A673 (cell line): ENCODE data around the gene NOSTRIN. TPM values are rescaled to one million over a fixed set of nuclear protein-coding genes. Genes with fewer than 3 reads are reported as not detected.

Experiments
- Bru-seq: library from RNA; stranded (reverse); fragments of 400-500 nt; gene quantifications from one replicate; lab custom pipeline; 2021; lab: Mats Ljungman, UMichigan
- BruChase-seq, 2 experiments: library from RNA; stranded (reverse); fragments of 400-500 nt; gene quantifications; one replicate each; lab custom pipeline; 2021; lab: Mats Ljungman, UMichigan
- BruUV-seq: library from RNA; stranded (reverse); fragments of 400-500 nt; replicated peaks from 2 replicates; lab custom pipeline; 2021; lab: Mats Ljungman, UMichigan
- CTCF ChIA-PET: fragments of 300-600 bp; sonication (Branson Sonifier 250); formaldehyde crosslinking; loops from one replicate; lab custom pipeline; 2022; ENCODE audit warnings: antibody characterized with exemption; lab: Charles Lee
- POLR2A ChIA-PET: fragments of 300-600 bp; sonication (Branson Sonifier 250); formaldehyde crosslinking; loops from one replicate; lab custom pipeline; 2022; ENCODE audit warnings: antibody characterized with exemption; ENCODE audit not compliant: low non-redundant PET; lab: Charles Lee
- DNase-seq: peaks from one replicate; pipeline ENCODE4 v3.0.0-alpha.2; 2015; ENCODE audit warnings: low spot score
- H3K27ac ChIP-seq: fragments of 200-600 bp; sonication (generic); 2 replicates; pipeline ENCODE4 v1.5.1; 2016; ENCODE audit warnings: mixed run types, low read depth, mild to moderate bottlenecking, mixed read lengths, antibody characterized with exemption, low read length; ENCODE audit not compliant: poor library complexity, severe bottlenecking
- H3K27me3 ChIP-seq: fragments of 200-600 bp; sonication (generic); replicated peaks from 2 replicates; pipeline ENCODE4 v1.6.1; 2017; ENCODE audit warnings: mixed run types, low read depth, mild to moderate bottlenecking, mixed read lengths, antibody characterized with exemption, low read length; ENCODE audit not compliant: insufficient read depth, poor library complexity
- H3K36me3 ChIP-seq: fragments of 200-600 bp; sonication (generic); 2 replicates; pipeline ENCODE4 v1.6.1; 2016; ENCODE audit warnings: mixed run types, mild to moderate bottlenecking, mixed read lengths, antibody characterized with exemption, low read length; ENCODE audit not compliant: insufficient read depth, poor library complexity, severe bottlenecking
- H3K4me1 ChIP-seq: fragments of 200-600 bp; sonication (generic); 2 replicates; pipeline ENCODE4 v1.6.1; 2017; ENCODE audit warnings: mixed run types, mild to moderate bottlenecking, mixed read lengths, antibody characterized with exemption, low read length; ENCODE audit not compliant: insufficient read depth, poor library complexity, severe bottlenecking
- H3K4me3 ChIP-seq: fragments of 200-600 bp; sonication (generic); 2 replicates; pipeline ENCODE4 v1.5.1; 2016; ENCODE audit warnings: low read depth, mixed run types, mild to moderate bottlenecking, mixed read lengths, low read length; ENCODE audit not compliant: poor library complexity, severe bottlenecking
- H3K9me3 ChIP-seq: fragments of 200-600 bp; sonication (generic); 2 replicates; pipeline ENCODE4 v1.6.1; 2016; ENCODE audit warnings: mixed run types, low read depth, mild to moderate bottlenecking, mixed read lengths, antibody characterized with exemption, low read length; ENCODE audit not compliant: poor library complexity, severe bottlenecking
- CTCF ChIP-seq: fragments of 300-800, 200-600 bp; sonication (generic); conservative IDR thresholded peaks from 2 replicates; pipeline ENCODE4 v1.5.1; 2017; ENCODE audit warnings: low read depth, mild to moderate bottlenecking, antibody characterized with exemption, low read length, moderate library complexity, mixed read lengths
- EZH2 ChIP-seq: fragments of 200-600 bp; sonication (generic); IDR thresholded peaks from 2 replicates; pipeline ENCODE4 v1.6.1; 2017; ENCODE audit warnings: borderline replicate concordance, low read depth, mild to moderate bottlenecking, mixed read lengths, antibody characterized with exemption, low read length; ENCODE audit not compliant: poor library complexity, severe bottlenecking
- intact Hi-C: fragments of 100-400 bp; cut with micrococcal nuclease; formaldehyde crosslinking; loops from one replicate; pipeline ENCODE4 v1.10.0; 2022; ENCODE audit not compliant: unreplicated experiment
- long read RNA-seq: library from polyadenylated mRNA; stranded (forward); transcript quantifications from one replicate; pipeline ENCODE4 v2.0.0, GENCODE V29; 2022
- total RNA-seq: library from RNA; stranded (reverse); gene quantifications from 2 replicates; pipeline ENCODE4 v1.2.3, GENCODE V29; 2021

Gene NOSTRIN
- total RNA-seq (not detected in 2 replicates), Bru-seq, nascent RNA (percentile 26 among the genes with signal in this experiment), BruChase-seq, experiment 1, labeled RNA remaining after a 2-hour chase (percentile 33 among the genes with signal in this experiment), BruChase-seq, experiment 2, labeled RNA remaining after a 6-hour chase (percentile 23 among the genes with signal in this experiment)
- long read RNA-seq, partial matches to known transcripts = 0 of 3 reads
- long read RNA-seq, other reads (novel, unspliced or antisense) = 3 of 3 reads

- POLR2A ChIA-PET = no interaction called here
Observed at GRCh38 chr2:168801961-168802858, at the start of gene NOSTRIN. Gene NOSTRIN (plus strand): TSS chr2:168802637. CDS start chr2:168802647, 10 bp downstream.

GRCh38 chr2:168753765-168754329 lies 48.6 kb upstream of the NOSTRIN start:
- Histone ChIP-seq H3K36me3 (no peaks in the 10 kb centered on the region), H3K4me3 (no peak overlapping the region), H3K27me3 (no peaks in the 10 kb centered on the region), H3K9me3 (no peaks in the 10 kb centered on the region), H3K27ac (no peak overlapping the region), H3K4me1 (no peaks in the 10 kb centered on the region)
- no peak for TF ChIP-seq CTCF
- ChIA-PET CTCF (no interaction called here), POLR2A (no interaction called here)
- BruUV-seq = no TSS peak
- DNase-seq = no peak
- intact Hi-C loops = no loop called here

More at GRCh38 chr2:168801961-168802858, at the start of gene NOSTRIN:
- intact Hi-C loops = no loop called here
- no TSS peak for BruUV-seq
- no peak for DNase-seq
- H3K27ac ChIP-seq = no peak within 1 kb of the TSS
- peaks cover 16% of the 10 kb centered on the region for H3K4me1 ChIP-seq
- H3K9me3 ChIP-seq = no peaks in the 10 kb centered on the region
- CTCF ChIA-PET = no interaction called here
- no peaks in the 10 kb centered on the region for H3K36me3 ChIP-seq
- H3K4me3 ChIP-seq = no peak within 1 kb of the TSS
- no peaks in the 10 kb centered on the region for H3K27me3 ChIP-seq
- TF ChIP-seq CTCF (no peak), EZH2 (no peak)

- peak; percentile 27 for DNase-seq
- no peak overlapping the region for H3K4me3 ChIP-seq
- no peaks in the 10 kb centered on the region for H3K4me1 ChIP-seq
- no peak for TF ChIP-seq EZH2
- TF ChIP-seq CTCF = no peak
- intact Hi-C loops = no loop called here
- no TSS peak for BruUV-seq
- H3K27me3 ChIP-seq = no peaks in the 10 kb centered on the region
- CTCF ChIA-PET = no interaction called here
- POLR2A ChIA-PET = no interaction called here
- H3K9me3 ChIP-seq = no peaks in the 10 kb centered on the region
- no peaks in the 10 kb centered on the region for H3K36me3 ChIP-seq
- no peak overlapping the region for H3K27ac ChIP-seq
Observed at GRCh38 chr2:168757223-168757622, 45.2 kb upstream of the NOSTRIN start.
